Fibroblast of lung (primary cell): ENCODE data around the gene SCAF4. TPM values are rescaled to one million over a fixed set of nuclear protein-coding genes. Genes with fewer than 3 reads are reported as not detected.

Source experiments
- DNase-seq, 2 donors: peaks; one replicate each; pipeline versions ENCODE4 v3.0.0 to v3.0.0-alpha.2; 2010; ENCODE audit warnings: low read depth in 2 of 2
- H2AFZ ChIP-seq: 2 replicates; pipeline ENCODE4 v1.5.1; 2012; ENCODE audit warnings: low read length, control low read depth, inconsistent platforms
- H3K27ac ChIP-seq: 2 replicates; pipeline ENCODE4 v1.5.1; 2011; ENCODE audit warnings: low read length, control low read depth; ENCODE audit not compliant: insufficient read depth
- H3K27me3 ChIP-seq: 2 replicates; pipeline ENCODE4 v1.5.1; 2011; ENCODE audit warnings: mild to moderate bottlenecking, low read length; ENCODE audit not compliant: control insufficient read depth, insufficient read depth
- H3K36me3 ChIP-seq: 2 replicates; pipeline ENCODE4 v1.5.1; 2011; ENCODE audit warnings: low read length; ENCODE audit not compliant: control insufficient read depth, insufficient read depth
- H3K4me1 ChIP-seq: 2 replicates; pipeline ENCODE4 v1.5.1; 2011; ENCODE audit warnings: low read length; ENCODE audit not compliant: control insufficient read depth, insufficient read depth; ENCODE audit errors: extremely low read depth
- H3K4me2 ChIP-seq: 2 replicates; pipeline ENCODE4 v1.5.1; 2011; ENCODE audit warnings: low read length, control low read depth; ENCODE audit not compliant: insufficient read depth; ENCODE audit errors: extremely low read depth
- H3K4me3 ChIP-seq, 4 experiments: fragments of 200-600 bp in 1 of 4; sonication (generic) in 1 of 4; replicated peaks in 1 of 4; 2 replicates each; pipeline ENCODE4 v1.5.1; 2011 to 2016; ENCODE audit warnings: low read length in 4 of 4, low read depth in 3 of 4, mild to moderate bottlenecking in 3 of 4, control low read depth in 2 of 4, inconsistent platforms in 1 of 4, mixed read lengths in 1 of 4; ENCODE audit not compliant: insufficient read depth in 1 of 4; ENCODE audit errors: control extremely low read depth in 1 of 4
- H3K79me2 ChIP-seq: 2 replicates; pipeline ENCODE4 v1.5.1; 2012; ENCODE audit warnings: mild to moderate bottlenecking, low read length, inconsistent platforms; ENCODE audit not compliant: control insufficient read depth, insufficient read depth
- H3K9ac ChIP-seq: 2 replicates; pipeline ENCODE4 v1.5.1; 2011; ENCODE audit warnings: mild to moderate bottlenecking, low read length, control low read depth; ENCODE audit not compliant: insufficient read depth
- H3K9me3 ChIP-seq: 2 replicates; pipeline ENCODE4 v1.5.1; 2012; ENCODE audit warnings: low read depth, low read length; ENCODE audit not compliant: control insufficient read depth, insufficient read depth
- H4K20me1 ChIP-seq: 2 replicates; pipeline ENCODE4 v1.5.1; 2011; ENCODE audit warnings: low read length; ENCODE audit not compliant: control insufficient read depth, insufficient read depth; ENCODE audit errors: extremely low read depth
- EZH2 ChIP-seq: IDR thresholded peaks from 2 replicates; pipeline ENCODE4 v1.5.1; 2012; ENCODE audit warnings: low read length, control low read depth, mild to moderate bottlenecking; ENCODE audit errors: missing control alignments
- polyA plus RNA-seq, 2 donors: library from polyadenylated mRNA; depleted of rRNA in 1 of 2; stranded (reverse) in 1 of 2; unstranded in 1 of 2; fragments of >200 nt; gene quantifications; 2 replicates each; pipeline ENCODE4 v1.2.1, GENCODE V29; 2011 to 2012; ENCODE audit warnings: missing spikeins in 1 of 2
- total RNA-seq: library from RNA; depleted of rRNA; stranded (reverse); fragments of >200 nt; gene quantifications from 2 replicates; pipeline ENCODE4 v1.2.1, GENCODE V29; 2014
- TF ChIP-seq, protein P1 (sequence below), 2 donors: IDR thresholded peaks in 1 of 2; conservative IDR thresholded peaks in 1 of 2; 1 replicate in 1 of 2; 2 replicates in 1 of 2; pipeline ENCODE4 v1.5.1; 2011 to 2012; ENCODE audit warnings: low read length in 2 of 2, control low read depth in 1 of 2, inconsistent platforms in 1 of 2, low read depth in 1 of 2, mild to moderate bottlenecking in 1 of 2

SCAF4 gene
- total and polyA plus RNA-seq, 2 donors (not counting 1 experiment from before 2014, with no cell fraction given): 5.6 to 7.5 TPM

DNA sequence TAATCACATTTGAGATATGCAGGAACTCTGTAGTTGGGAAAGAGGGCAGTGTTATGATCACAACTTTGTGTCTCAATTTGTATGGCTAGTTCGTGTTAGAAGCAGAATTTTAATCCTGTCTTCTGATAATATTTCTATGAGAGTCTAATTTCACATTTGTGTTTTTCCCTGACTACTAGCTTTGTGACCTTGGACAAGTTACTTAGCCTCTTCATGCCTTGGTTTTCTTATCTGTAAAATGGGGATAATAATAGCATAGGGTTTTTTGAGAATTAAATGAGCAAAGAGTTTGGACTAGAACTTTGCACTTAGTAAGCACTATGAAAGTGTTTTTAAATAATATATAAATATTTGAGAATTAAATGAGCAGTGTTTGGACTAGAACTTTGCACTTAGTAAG is 24.9 kb upstream of the SCAF4 start:
- H3K4me3 ChIP-seq: no peak overlapping the region
- H2AFZ ChIP-seq: no peak overlapping the region
- H3K36me3 ChIP-seq: no peaks in the 10 kb centered on the region
- H3K79me2 ChIP-seq: no peaks in the 10 kb centered on the region
- no peaks in the 10 kb centered on the region for H3K9me3 ChIP-seq
- no peaks in the 10 kb centered on the region for H3K4me1 ChIP-seq
- H3K4me2 ChIP-seq: no peak overlapping the region
- no peak overlapping the region for H3K9ac ChIP-seq
- no peak for DNase-seq
- no peaks in the 10 kb centered on the region for H3K27me3 ChIP-seq
- H4K20me1 ChIP-seq: no peaks in the 10 kb centered on the region
- no peak overlapping the region for H3K27ac ChIP-seq
- no peak for TF ChIP-seq EZH2
- TF ChIP-seq, protein P1, sequence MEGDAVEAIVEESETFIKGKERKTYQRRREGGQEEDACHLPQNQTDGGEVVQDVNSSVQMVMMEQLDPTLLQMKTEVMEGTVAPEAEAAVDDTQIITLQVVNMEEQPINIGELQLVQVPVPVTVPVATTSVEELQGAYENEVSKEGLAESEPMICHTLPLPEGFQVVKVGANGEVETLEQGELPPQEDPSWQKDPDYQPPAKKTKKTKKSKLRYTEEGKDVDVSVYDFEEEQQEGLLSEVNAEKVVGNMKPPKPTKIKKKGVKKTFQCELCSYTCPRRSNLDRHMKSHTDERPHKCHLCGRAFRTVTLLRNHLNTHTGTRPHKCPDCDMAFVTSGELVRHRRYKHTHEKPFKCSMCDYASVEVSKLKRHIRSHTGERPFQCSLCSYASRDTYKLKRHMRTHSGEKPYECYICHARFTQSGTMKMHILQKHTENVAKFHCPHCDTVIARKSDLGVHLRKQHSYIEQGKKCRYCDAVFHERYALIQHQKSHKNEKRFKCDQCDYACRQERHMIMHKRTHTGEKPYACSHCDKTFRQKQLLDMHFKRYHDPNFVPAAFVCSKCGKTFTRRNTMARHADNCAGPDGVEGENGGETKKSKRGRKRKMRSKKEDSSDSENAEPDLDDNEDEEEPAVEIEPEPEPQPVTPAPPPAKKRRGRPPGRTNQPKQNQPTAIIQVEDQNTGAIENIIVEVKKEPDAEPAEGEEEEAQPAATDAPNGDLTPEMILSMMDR (conservative IDR thresholded peaks at IDR 0.05 in 1 of 2, IDR thresholded peaks at IDR 0.05 in 1 of 2; ENCODE audit: low read depth in 1 of 2, low read length in 2 of 2): no peak

DNA sequence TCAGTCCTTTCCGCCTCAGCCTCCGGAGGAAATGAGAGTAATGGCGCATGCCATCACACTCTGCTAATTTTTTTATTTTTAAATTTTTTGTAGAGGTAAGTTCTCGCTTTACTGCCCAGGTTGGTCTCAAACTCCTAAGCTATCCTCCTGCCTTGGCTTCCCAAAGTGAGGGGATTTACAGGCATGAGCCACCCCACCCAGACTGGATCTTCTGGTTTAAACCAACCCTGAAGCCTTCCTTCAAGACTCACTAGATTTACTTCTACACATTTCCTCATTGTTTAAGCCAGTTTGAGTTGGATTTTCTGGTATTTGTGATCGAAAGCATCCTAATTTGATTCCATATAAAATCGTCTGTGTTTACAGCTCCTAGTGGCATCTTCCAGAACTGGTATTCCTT is 23.1 kb upstream of the SCAF4 start:
- DNase-seq: no peak
- Histone ChIP-seq H3K4me2 (no peak overlapping the region), H3K79me2 (no peaks in the 10 kb centered on the region), H2AFZ (no peak overlapping the region), H3K36me3 (no peaks in the 10 kb centered on the region), H3K9me3 (no peaks in the 10 kb centered on the region), H3K27ac (no peak overlapping the region), H4K20me1 (no peaks in the 10 kb centered on the region), H3K4me1 (no peaks in the 10 kb centered on the region), H3K9ac (no peak overlapping the region), H3K4me3 (no peak overlapping the region), H3K27me3 (no peaks in the 10 kb centered on the region)
- TF ChIP-seq, protein P1 (conservative IDR thresholded peaks at IDR 0.05 in 1 of 2, IDR thresholded peaks at IDR 0.05 in 1 of 2; ENCODE audit: low read depth in 1 of 2, low read length in 2 of 2): no peak
- TF ChIP-seq EZH2: no peak

DNA sequence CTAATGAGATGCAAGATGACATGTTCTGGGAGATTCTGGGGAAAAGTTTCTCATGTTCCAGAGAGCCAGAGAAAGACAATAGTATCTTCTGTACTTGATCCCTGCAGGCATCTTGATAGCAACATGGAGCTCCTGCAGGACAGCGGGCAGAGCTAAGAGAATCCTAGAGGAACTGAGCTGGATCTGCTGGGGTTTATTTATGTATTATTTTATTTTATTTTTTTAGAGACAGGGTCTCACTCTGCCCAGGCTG is 22.7 kb upstream of the SCAF4 start:
- no peak overlapping the region for H3K27ac ChIP-seq

More for the DNA sequence above, 22.7 kb upstream of the SCAF4 start:
- Histone ChIP-seq H3K27me3 (no peaks in the 10 kb centered on the region), H4K20me1 (no peaks in the 10 kb centered on the region), H3K4me1 (no peaks in the 10 kb centered on the region), H3K9ac (no peak overlapping the region), H3K9me3 (no peaks in the 10 kb centered on the region), H3K36me3 (no peaks in the 10 kb centered on the region), H3K4me2 (no peak overlapping the region), H2AFZ (no peak overlapping the region), H3K79me2 (no peaks in the 10 kb centered on the region), H3K4me3 (no peak overlapping the region)
- no peak for DNase-seq
- TF ChIP-seq, protein P1 (conservative IDR thresholded peaks at IDR 0.05 in 1 of 2, IDR thresholded peaks at IDR 0.05 in 1 of 2; ENCODE audit: low read depth in 1 of 2, low read length in 2 of 2): no peak
- TF ChIP-seq EZH2: no peak
